ENCODE measurements around the gene CRIP3. TPM values are rescaled to one million over a fixed set of nuclear protein-coding genes. Genes with fewer than 3 reads are reported as not detected.

Gene CRIP3
- total and polyA plus RNA-seq, 2 of the 13 experiments (the other 11 are each of a cell fraction or from before 2014, with no cell fraction given), result 6.3 to 9.3 TPM

DNA sequence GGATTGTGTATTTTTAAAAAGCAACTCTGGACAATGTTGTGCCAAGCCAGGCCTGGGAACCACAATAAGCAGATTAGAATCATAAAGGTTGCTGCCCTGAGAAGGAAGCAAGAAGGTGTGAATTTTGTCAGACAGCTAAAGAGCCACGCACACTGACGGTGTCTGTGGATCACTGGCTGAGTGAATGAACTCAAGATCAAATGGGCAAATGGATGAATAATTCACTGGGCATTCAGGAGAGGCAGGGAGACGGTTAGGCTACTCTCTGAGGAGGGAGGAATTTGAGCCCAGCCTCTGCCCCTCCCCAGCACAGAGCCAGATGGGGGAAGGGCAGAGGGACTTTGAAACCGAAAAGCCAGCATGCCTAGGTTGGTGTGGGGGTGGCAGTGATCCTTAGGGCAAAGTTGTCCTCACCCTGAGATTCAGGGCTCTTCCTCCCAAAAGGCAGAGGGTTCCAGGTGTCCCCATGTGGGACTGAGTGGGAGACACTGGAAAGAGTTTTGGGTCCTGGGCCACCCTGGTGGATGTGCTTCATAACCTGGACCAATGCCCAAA is 30.0 kb downstream of the CRIP3 start (continued):
- no peak for TF ChIP-seq TOPORS (CRISPR knock-in tag; IDR thresholded peaks at IDR 0.05)
- TF ChIP-seq FLYWCH1 (CRISPR knock-in tag; IDR thresholded peaks at IDR 0.05), result no peak
- peak; percentile 70 for TF ChIP-seq ELF3 (CRISPR knock-in tag; IDR thresholded peaks at IDR 0.05)
- peak; percentile 90 for TF ChIP-seq HNRNPL (IDR thresholded peaks at IDR 0.05; ENCODE audit: low read depth, low read length)
- TF ChIP-seq ZNF782 (CRISPR knock-in tag; IDR thresholded peaks at IDR 0.05; ENCODE audit: borderline replicate concordance), result no peak; the same call in 1 of the 2 replicates
- TF ChIP-seq ZNF572 (CRISPR knock-in tag; IDR thresholded peaks at IDR 0.05), result 0 out of 2 replicates have a peak, but pooled peaks have one; percentile 53
- TF ChIP-seq SP5 (CRISPR knock-in tag; IDR thresholded peaks at IDR 0.05; ENCODE audit: borderline replicate concordance, low read depth), result peak; percentile 87; the same call in 1 of the 2 replicates
- no peak for TF ChIP-seq RAD51 (IDR thresholded peaks at IDR 0.05; ENCODE audit: borderline replicate concordance)
- TF ChIP-seq, protein P1, sequence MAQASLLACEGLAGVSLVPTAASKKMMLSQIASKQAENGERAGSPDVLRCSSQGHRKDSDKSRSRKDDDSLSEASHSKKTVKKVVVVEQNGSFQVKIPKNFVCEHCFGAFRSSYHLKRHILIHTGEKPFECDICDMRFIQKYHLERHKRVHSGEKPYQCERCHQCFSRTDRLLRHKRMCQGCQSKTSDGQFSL (CRISPR knock-in tag; IDR thresholded peaks at IDR 0.05), result peak; percentile 94
- no peak for TF ChIP-seq DNMT1 (CRISPR knock-in tag; IDR thresholded peaks at IDR 0.05)
- no peak for TF ChIP-seq FOXA1 (IDR thresholded peaks at IDR 0.05)
- TF ChIP-seq FOXA1 (CRISPR knock-in tag; IDR thresholded peaks at IDR 0.05), result no peak
- no peak for TF ChIP-seq ZNF570 (CRISPR knock-in tag; IDR thresholded peaks at IDR 0.05; ENCODE audit: borderline replicate concordance)
- TF ChIP-seq HOXA3 (CRISPR knock-in tag; IDR thresholded peaks at IDR 0.05), result peak; percentile 75; the same call in 1 of the 2 replicates
- TF ChIP-seq, protein P2, sequence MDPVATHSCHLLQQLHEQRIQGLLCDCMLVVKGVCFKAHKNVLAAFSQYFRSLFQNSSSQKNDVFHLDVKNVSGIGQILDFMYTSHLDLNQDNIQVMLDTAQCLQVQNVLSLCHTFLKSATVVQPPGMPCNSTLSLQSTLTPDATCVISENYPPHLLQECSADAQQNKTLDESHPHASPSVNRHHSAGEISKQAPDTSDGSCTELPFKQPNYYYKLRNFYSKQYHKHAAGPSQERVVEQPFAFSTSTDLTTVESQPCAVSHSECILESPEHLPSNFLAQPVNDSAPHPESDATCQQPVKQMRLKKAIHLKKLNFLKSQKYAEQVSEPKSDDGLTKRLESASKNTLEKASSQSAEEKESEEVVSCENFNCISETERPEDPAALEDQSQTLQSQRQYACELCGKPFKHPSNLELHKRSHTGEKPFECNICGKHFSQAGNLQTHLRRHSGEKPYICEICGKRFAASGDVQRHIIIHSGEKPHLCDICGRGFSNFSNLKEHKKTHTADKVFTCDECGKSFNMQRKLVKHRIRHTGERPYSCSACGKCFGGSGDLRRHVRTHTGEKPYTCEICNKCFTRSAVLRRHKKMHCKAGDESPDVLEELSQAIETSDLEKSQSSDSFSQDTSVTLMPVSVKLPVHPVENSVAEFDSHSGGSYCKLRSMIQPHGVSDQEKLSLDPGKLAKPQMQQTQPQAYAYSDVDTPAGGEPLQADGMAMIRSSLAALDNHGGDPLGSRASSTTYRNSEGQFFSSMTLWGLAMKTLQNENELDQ (CRISPR knock-in tag; IDR thresholded peaks at IDR 0.05; ENCODE audit: borderline replicate concordance), result no peak
- TF ChIP-seq, protein P3, sequence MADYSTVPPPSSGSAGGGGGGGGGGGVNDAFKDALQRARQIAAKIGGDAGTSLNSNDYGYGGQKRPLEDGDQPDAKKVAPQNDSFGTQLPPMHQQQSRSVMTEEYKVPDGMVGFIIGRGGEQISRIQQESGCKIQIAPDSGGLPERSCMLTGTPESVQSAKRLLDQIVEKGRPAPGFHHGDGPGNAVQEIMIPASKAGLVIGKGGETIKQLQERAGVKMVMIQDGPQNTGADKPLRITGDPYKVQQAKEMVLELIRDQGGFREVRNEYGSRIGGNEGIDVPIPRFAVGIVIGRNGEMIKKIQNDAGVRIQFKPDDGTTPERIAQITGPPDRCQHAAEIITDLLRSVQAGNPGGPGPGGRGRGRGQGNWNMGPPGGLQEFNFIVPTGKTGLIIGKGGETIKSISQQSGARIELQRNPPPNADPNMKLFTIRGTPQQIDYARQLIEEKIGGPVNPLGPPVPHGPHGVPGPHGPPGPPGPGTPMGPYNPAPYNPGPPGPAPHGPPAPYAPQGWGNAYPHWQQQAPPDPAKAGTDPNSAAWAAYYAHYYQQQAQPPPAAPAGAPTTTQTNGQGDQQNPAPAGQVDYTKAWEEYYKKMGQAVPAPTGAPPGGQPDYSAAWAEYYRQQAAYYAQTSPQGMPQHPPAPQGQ (CRISPR knock-in tag; IDR thresholded peaks at IDR 0.05; ENCODE audit: borderline replicate concordance), result 0 out of 2 replicates have a peak, but pooled peaks have one; percentile 63
- no peak for TF ChIP-seq SOX13 (IDR thresholded peaks at IDR 0.05)
- 0 out of 4 replicates have a peak, but pooled peaks of 1 of the 2 experiments have one; percentile 13 for TF ChIP-seq SOX13 (CRISPR knock-in tag; conservative IDR thresholded peaks at IDR 0.05 in 1 of 2, IDR thresholded peaks at IDR 0.05 in 1 of 2)
- TF ChIP-seq ZBTB3 (CRISPR knock-in tag; IDR thresholded peaks at IDR 0.05; ENCODE audit: borderline replicate concordance, low read depth), result no peak; the same call in 1 of the 2 replicates
- TF ChIP-seq, protein P4, sequence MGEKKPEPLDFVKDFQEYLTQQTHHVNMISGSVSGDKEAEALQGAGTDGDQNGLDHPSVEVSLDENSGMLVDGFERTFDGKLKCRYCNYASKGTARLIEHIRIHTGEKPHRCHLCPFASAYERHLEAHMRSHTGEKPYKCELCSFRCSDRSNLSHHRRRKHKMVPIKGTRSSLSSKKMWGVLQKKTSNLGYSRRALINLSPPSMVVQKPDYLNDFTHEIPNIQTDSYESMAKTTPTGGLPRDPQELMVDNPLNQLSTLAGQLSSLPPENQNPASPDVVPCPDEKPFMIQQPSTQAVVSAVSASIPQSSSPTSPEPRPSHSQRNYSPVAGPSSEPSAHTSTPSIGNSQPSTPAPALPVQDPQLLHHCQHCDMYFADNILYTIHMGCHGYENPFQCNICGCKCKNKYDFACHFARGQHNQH (CRISPR knock-in tag; IDR thresholded peaks at IDR 0.05), result peak; percentile 75; the same call in 1 of the 2 replicates
- TF ChIP-seq ZNF607 (CRISPR knock-in tag; IDR thresholded peaks at IDR 0.05; ENCODE audit: borderline replicate concordance), result no peak
- peak; percentile 67; the same call in 1 of the 2 replicates for TF ChIP-seq ZNF430 (CRISPR knock-in tag; IDR thresholded peaks at IDR 0.05)
- TF ChIP-seq MIER3 (CRISPR knock-in tag; IDR thresholded peaks at IDR 0.05; ENCODE audit: borderline replicate concordance), result no peak
- peak; percentile 44; the same call in 1 of the 2 replicates for TF ChIP-seq HMG20A (CRISPR knock-in tag; IDR thresholded peaks at IDR 0.05; ENCODE audit: borderline replicate concordance)
- 0 out of 2 replicates have a peak, but pooled peaks have one; percentile 33 for TF ChIP-seq GTF3A (CRISPR knock-in tag; conservative IDR thresholded peaks at IDR 0.05)
- peak; percentile 89 for TF ChIP-seq TEAD3 (CRISPR knock-in tag; optimal IDR thresholded peaks at IDR 0.05; ENCODE audit: borderline replicate concordance)
